Astrocyte (in vitro differentiated cells and primary cell): ENCODE measurements around the gene LMF1.
A peak's percentile ranks its signal among the peaks of the same experiment; 100 is the strongest.

Experiments used
- CTCF ChIP-seq: IDR thresholded peaks from 2 replicates; pipeline ENCODE4 v1.5.1; 2011; ENCODE audit warnings: low read depth, mild to moderate bottlenecking, inconsistent platforms, low read length, moderate library complexity; ENCODE audit not compliant: insufficient read depth
- EZH2 ChIP-seq: IDR thresholded peaks from 2 replicates; pipeline ENCODE4 v1.6.1; 2012; ENCODE audit warnings: mild to moderate bottlenecking, low read length, inconsistent platforms; ENCODE audit not compliant: insufficient read depth

- TF ChIP-seq CTCF (no peak), EZH2 (peak; percentile 57)
Observed at GRCh38 chr16:997440-998051, 26.8 kb upstream of the LMF1 start.
